ENCODE data around the gene PDF. TPM values are rescaled to one million over a fixed set of nuclear protein-coding genes. Genes with fewer than 3 reads are reported as not detected.

PDF gene
- total and polyA plus RNA-seq, 2 of the 13 experiments (the other 11 are each of a cell fraction or from before 2014, with no cell fraction given) = 12.4 to 48.8 TPM

DNA sequence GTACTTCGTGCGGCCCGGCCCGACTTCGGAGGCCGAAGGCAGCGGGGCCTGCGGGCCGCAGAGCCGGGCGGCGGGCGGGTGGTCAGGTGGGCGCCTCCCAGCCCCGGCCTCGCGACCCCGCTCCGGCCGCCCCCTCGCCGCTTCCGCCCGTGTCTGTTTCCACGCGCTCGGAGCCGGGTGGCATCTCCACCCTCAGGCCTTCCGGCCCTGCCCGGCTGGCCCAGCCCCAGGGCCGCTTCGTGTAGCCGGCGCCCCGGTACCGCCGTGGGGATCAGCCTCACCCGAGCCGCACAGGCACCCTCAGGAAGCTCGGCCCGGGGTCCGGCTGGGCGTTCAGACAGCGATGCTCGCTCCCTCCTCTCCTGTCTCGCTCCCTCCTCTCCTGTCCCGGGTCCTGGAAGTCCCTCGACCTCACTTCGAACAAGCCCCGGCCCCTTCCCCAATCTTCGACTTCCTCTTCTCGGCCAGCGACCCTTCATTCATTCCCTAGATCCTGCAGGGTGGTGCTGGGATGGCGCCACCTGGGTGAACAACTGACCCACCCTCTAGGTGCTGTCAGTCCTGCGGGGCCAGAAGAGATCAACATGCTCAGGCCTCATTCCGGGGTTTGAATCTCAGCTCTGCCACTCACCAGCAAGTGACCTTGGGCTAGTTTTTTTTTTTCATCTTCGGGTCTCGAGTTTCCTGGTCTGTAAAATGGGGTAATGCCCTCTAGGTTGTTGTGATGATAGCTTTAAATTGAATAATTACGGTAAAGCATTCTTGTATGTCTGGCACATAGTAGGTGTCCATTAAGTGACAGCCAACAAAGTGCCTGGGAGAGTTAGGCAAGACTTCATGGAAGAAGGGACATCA is 18.6 kb downstream of the PDF start (continued):
- TF ChIP-seq NAIF1 (CRISPR knock-in tag; IDR thresholded peaks at IDR 0.05; ENCODE audit: borderline replicate concordance) (no peak), AKAP8 (CRISPR knock-in tag; IDR thresholded peaks at IDR 0.05) (no peak), BRD4 (CRISPR knock-in tag; IDR thresholded peaks at IDR 0.05) (0 out of 2 replicates have a peak, but pooled peaks have one; percentile 79), ZNF543 (CRISPR knock-in tag; IDR thresholded peaks at IDR 0.05) (no peak; the same call in 1 of the 2 replicates), ZNF383 (CRISPR knock-in tag; IDR thresholded peaks at IDR 0.05; ENCODE audit: borderline replicate concordance) (no peak), LRRFIP1 (CRISPR knock-in tag; conservative IDR thresholded peaks at IDR 0.05) (no peak), ZNF512B (CRISPR knock-in tag; IDR thresholded peaks at IDR 0.05; ENCODE audit: borderline replicate concordance) (no peak), PRPF4 (IDR thresholded peaks at IDR 0.05; ENCODE audit: low read depth, low read length, poor library complexity, severe bottlenecking) (no peak), THAP11 (CRISPR knock-in tag; IDR thresholded peaks at IDR 0.05) (no peak), ZNF781 (CRISPR knock-in tag; IDR thresholded peaks at IDR 0.05; ENCODE audit: borderline replicate concordance, not compliant biosample characterization) (peak; percentile 59), ZNF678 (CRISPR knock-in tag; IDR thresholded peaks at IDR 0.05) (peak; percentile 49), MXI1 (IDR thresholded peaks at IDR 0.05; ENCODE audit: borderline replicate concordance, low read depth, low read length) (peak; percentile 66; the same call in 2 of the 3 replicates), NR2F2 (IDR thresholded peaks at IDR 0.05; ENCODE audit: borderline replicate concordance, low read depth) (no peak), PHF8 (CRISPR knock-in tag; IDR thresholded peaks at IDR 0.05) (peak; percentile 73)
- TF ChIP-seq, protein P1, sequence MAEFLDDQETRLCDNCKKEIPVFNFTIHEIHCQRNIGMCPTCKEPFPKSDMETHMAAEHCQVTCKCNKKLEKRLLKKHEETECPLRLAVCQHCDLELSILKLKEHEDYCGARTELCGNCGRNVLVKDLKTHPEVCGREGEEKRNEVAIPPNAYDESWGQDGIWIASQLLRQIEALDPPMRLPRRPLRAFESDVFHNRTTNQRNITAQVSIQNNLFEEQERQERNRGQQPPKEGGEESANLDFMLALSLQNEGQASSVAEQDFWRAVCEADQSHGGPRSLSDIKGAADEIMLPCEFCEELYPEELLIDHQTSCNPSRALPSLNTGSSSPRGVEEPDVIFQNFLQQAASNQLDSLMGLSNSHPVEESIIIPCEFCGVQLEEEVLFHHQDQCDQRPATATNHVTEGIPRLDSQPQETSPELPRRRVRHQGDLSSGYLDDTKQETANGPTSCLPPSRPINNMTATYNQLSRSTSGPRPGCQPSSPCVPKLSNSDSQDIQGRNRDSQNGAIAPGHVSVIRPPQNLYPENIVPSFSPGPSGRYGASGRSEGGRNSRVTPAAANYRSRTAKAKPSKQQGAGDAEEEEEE (CRISPR knock-in tag; IDR thresholded peaks at IDR 0.05; ENCODE audit: borderline replicate concordance) = no peak
- TF ChIP-seq, protein P2, sequence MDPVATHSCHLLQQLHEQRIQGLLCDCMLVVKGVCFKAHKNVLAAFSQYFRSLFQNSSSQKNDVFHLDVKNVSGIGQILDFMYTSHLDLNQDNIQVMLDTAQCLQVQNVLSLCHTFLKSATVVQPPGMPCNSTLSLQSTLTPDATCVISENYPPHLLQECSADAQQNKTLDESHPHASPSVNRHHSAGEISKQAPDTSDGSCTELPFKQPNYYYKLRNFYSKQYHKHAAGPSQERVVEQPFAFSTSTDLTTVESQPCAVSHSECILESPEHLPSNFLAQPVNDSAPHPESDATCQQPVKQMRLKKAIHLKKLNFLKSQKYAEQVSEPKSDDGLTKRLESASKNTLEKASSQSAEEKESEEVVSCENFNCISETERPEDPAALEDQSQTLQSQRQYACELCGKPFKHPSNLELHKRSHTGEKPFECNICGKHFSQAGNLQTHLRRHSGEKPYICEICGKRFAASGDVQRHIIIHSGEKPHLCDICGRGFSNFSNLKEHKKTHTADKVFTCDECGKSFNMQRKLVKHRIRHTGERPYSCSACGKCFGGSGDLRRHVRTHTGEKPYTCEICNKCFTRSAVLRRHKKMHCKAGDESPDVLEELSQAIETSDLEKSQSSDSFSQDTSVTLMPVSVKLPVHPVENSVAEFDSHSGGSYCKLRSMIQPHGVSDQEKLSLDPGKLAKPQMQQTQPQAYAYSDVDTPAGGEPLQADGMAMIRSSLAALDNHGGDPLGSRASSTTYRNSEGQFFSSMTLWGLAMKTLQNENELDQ (CRISPR knock-in tag; IDR thresholded peaks at IDR 0.05; ENCODE audit: borderline replicate concordance) = no peak
- TF ChIP-seq, protein P3, sequence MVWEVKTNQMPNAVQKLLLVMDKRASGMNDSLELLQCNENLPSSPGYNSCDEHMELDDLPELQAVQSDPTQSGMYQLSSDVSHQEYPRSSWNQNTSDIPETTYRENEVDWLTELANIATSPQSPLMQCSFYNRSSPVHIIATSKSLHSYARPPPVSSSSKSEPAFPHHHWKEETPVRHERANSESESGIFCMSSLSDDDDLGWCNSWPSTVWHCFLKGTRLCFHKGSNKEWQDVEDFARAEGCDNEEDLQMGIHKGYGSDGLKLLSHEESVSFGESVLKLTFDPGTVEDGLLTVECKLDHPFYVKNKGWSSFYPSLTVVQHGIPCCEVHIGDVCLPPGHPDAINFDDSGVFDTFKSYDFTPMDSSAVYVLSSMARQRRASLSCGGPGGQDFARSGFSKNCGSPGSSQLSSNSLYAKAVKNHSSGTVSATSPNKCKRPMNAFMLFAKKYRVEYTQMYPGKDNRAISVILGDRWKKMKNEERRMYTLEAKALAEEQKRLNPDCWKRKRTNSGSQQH (CRISPR knock-in tag; IDR thresholded peaks at IDR 0.05; ENCODE audit: low read depth) = peak; percentile 98
